ENCODE results near the gene ADGRG1.

The ADGRG1 gene

GRCh38 chr16:57695680-57696069 is 67.2 kb downstream of the ADGRG1 start:
- in situ Hi-C loops (cut with MboI; ENCODE audit: low pct_unique_long_range_greater_than_20kb, low sequenced_read_pairs, unreplicated experiment) = no loop called here
- TF ChIP-seq CTCF (IDR thresholded peaks at IDR 0.05; ENCODE audit: extremely low read depth, insufficient read depth, missing control alignments) = no peak
- DNase-seq (ENCODE audit: low spot score) = no peak

GRCh38 chr16:57696240-57696639 is 67.8 kb downstream of the ADGRG1 start:
- no peak for DNase-seq (ENCODE audit: low spot score)
- TF ChIP-seq CTCF (IDR thresholded peaks at IDR 0.05; ENCODE audit: extremely low read depth, insufficient read depth, missing control alignments) = no peak
- in situ Hi-C loops (cut with MboI; ENCODE audit: low pct_unique_long_range_greater_than_20kb, low sequenced_read_pairs, unreplicated experiment) = no loop called here

- in situ Hi-C loops (cut with MboI; ENCODE audit: low pct_unique_long_range_greater_than_20kb, low sequenced_read_pairs, unreplicated experiment) = no loop called here
- no peak for TF ChIP-seq CTCF (IDR thresholded peaks at IDR 0.05; ENCODE audit: extremely low read depth, insufficient read depth, missing control alignments)
- DNase-seq (ENCODE audit: low spot score) = no peak
Measured at GRCh38 chr16:57697896-57698537, 69.6 kb downstream of the ADGRG1 start.

- no peak for DNase-seq (ENCODE audit: low spot score)
- in situ Hi-C loops (cut with MboI; ENCODE audit: low pct_unique_long_range_greater_than_20kb, low sequenced_read_pairs, unreplicated experiment) = no loop called here
- TF ChIP-seq CTCF (IDR thresholded peaks at IDR 0.05; ENCODE audit: extremely low read depth, insufficient read depth, missing control alignments) = no peak
Measured at GRCh38 chr16:57698812-57699405, 70.5 kb downstream of the ADGRG1 start.

- in situ Hi-C loops (cut with MboI; ENCODE audit: low pct_unique_long_range_greater_than_20kb, low sequenced_read_pairs, unreplicated experiment) = no loop called here
- no peak for DNase-seq (ENCODE audit: low spot score)
- TF ChIP-seq CTCF (IDR thresholded peaks at IDR 0.05; ENCODE audit: extremely low read depth, insufficient read depth, missing control alignments) = no peak
Measured at GRCh38 chr16:57699481-57699880, 71.1 kb downstream of the ADGRG1 start.

- TF ChIP-seq CTCF (IDR thresholded peaks at IDR 0.05; ENCODE audit: extremely low read depth, insufficient read depth, missing control alignments) = no peak
- DNase-seq (ENCODE audit: low spot score) = no peak
- in situ Hi-C loops (cut with MboI; ENCODE audit: low pct_unique_long_range_greater_than_20kb, low sequenced_read_pairs, unreplicated experiment) = no loop called here
Measured at GRCh38 chr16:57699899-57700298, 71.5 kb downstream of the ADGRG1 start.

All from GM13977 (cell line).